GM12892 (cell line): ENCODE data around the gene DPH3.

ENCODE experiments used
- POLR2A ChIP-seq: IDR thresholded peaks from 2 replicates; pipeline ENCODE4 v1.6.1; 2011; ENCODE audit warnings: low read depth, low read length, control low read depth
- TAF1 ChIP-seq: IDR thresholded peaks from 2 replicates; pipeline ENCODE4 v1.6.1; 2011; ENCODE audit warnings: low read depth, mild to moderate bottlenecking, control low read depth, low read length, borderline replicate concordance

GRCh38 chr3:16290827-16291196, 26.1 kb upstream of the DPH3 start:
- TF ChIP-seq TAF1 (no peak), POLR2A (no peak)
